Activated CD8-positive, alpha-beta memory T cell treated with anti-CD3 and anti-CD28 coated beads for 48 hours (primary cell): ENCODE data around the gene CFAP92.

ENCODE experiments used
- DNase-seq, 3 experiments: peaks; one replicate each; pipeline ENCODE4 v3.0.0-alpha.2; 2020; ENCODE audit warnings: low read depth in 2 of 3, low spot score in 2 of 3

CFAP92 gene

GRCh38 chr3:129006864-129007263 is 13.0 kb upstream of the CFAP92 start:
- no peak for DNase-seq

- DNase-seq, result no peak
These were observed 11.8 kb upstream of the CFAP92 start for GRCh38 chr3:129005526-129006303.

DNA sequence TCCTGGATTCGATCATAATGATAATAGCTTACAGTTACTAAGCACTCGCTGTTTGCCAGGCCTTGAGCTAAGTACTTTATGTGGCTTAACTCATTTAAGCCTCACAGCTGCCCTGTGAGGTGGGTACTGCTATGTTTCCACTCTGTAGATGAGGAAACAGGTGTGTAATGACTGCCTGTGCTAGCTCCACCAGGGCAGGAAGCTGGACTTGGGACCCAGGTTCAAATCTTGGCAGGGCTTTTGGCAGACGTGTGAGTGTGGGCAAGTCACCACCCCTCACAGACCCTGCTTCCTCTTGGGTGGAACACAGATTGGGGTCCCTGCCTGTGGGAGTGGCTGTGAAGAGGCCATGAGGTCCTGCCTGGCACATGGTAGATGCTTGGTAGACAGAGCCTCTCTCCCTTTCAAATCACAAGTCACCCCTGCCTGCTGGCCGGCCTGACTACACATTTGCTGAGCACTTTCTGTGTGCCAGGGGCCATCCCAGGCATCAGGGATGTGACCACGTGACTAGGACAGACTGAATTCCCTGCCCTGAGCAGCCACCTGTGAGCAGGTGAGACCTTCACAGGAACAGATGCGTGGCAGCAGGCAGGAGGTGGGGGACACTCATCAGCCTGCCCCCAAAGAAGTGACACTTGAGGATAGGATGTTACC is 10.9 kb upstream of the CFAP92 start:
- DNase-seq, result no peak

GRCh38 chr3:129003578-129004112 is 9.8 kb upstream of the CFAP92 start:
- DNase-seq, result no peak

DNA sequence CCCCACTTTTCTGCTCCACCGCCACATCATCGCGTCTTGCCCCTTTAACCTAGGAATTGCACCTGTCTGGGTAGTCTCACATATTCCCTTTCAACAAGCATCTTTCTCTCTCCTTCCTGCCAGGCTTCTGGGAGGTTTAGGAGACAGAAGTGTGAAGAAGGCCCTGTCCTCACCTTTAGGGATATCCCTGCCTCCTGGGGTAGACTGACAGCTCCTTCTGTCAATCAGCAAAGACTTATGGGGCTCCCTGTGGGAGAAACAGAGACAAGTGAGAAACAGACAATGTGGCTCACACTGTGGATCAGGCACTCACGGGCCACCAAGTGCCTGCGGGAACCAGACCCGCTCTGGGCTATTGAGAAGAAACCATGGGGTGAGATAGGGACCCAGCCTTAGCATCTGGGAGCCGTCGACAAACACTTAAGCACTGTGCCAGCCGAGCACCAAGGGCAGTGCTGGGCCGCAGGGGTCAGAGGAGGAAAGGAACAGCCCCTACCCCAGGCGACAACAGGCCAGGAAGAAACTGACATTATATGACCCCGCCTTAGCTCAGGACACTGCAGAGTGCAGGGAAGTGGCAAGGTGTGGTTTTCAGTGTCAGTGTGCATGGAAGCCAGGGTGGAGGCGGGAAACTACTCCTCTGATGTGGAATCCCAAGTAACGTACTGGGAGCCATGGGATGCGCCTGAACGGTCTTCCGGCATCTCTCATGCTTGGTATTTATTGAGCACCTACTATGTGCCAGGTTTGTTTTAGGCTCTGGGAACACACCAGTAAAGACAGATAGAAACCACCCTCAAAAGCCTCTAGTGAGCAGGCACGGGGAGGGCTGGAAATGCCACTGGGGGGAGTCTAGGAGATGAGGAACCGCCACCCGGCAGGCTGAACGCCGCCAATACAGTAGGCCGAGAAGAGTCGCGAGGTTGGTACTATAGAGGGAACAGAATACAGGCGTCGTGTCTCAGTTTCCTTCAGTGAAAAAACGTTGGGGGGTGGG is 9.0 kb upstream of the CFAP92 start:
- DNase-seq, result no peak

- DNase-seq, result no peak
These were observed 8.1 kb upstream of the CFAP92 start for GRCh38 chr3:129001806-129002572.

DNA sequence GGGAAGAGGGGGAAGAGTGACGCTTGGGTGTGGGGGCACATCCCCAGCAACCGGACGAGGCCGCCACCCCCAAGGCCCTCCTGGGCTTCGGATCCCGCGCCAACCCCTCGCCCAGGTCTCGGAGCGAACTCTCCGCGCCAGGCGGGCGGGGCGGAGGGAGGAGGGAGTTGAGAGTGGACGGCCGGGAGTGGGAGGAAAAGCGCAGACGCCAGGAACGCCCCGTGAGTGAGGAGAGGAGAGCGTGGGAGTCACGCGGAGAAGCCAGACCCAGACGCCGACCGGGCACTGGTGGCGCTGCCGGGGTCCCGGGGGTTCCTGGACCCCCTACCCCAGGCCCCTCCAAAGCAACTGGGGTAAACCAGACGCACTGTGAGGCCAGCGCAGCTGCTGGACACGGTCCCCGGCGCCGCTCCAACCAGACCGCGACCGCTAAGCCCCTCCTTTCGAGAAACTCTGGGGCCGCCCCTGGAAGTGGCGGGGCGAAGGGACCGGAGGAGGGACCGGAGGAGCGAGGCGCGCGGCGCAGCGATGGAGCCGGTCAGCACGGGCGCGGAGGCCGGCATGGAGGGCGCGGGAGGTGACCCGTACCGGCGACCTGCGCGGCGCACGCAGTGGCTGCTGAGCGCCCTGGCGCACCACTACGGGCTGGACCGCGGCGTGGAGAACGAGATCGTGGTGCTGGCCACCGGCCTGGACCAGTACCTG is 7.4 kb upstream of the CFAP92 start, which contains the start of gene EFCC1:
Gene EFCC1 (plus strand): TSS at position 204 of the 705 bp plus-strand sequence. CDS start 325 bp downstream, at position 529.
- DNase-seq, result no peak

- DNase-seq, result no peak
These were observed 6.8 kb upstream of the CFAP92 start for GRCh38 chr3:129000742-129001100.

GRCh38 chr3:128999102-128999501 is 5.2 kb upstream of the CFAP92 start:
- no peak for DNase-seq

GRCh38 chr3:128998561-128998960 is 4.7 kb upstream of the CFAP92 start:
- DNase-seq, result no peak

GRCh38 chr3:128997486-128998133 is 3.7 kb upstream of the CFAP92 start:
- DNase-seq, result no peak

GRCh38 chr3:128996726-128997125 is 2.9 kb upstream of the CFAP92 start:
- DNase-seq, result no peak

DNA sequence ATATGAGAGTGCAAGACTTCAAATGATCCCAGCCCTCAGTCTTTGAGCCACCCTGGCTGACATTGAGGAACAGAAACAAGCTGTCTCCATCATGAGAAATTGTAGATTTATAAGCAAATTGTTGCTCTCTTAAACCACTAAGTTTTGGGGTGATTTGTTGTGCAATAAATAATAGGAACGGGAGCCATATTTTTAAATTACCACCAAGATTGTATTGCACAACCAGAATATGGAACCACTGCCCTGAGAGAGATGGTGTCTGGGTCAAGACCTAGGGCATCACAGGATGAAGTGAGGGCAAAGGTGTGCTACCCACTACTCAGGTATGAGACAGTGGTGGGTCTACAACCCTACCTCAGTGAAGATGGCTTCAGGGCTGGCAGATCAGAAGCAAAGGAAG is 2.3 kb upstream of the CFAP92 start:
- DNase-seq, result no peak

- no peak for DNase-seq
These were observed 1.9 kb upstream of the CFAP92 start for GRCh38 chr3:128995737-128996136.

GRCh38 chr3:128994581-128995546 is 988 bp upstream of the CFAP92 start:
- no peak for DNase-seq

DNA sequence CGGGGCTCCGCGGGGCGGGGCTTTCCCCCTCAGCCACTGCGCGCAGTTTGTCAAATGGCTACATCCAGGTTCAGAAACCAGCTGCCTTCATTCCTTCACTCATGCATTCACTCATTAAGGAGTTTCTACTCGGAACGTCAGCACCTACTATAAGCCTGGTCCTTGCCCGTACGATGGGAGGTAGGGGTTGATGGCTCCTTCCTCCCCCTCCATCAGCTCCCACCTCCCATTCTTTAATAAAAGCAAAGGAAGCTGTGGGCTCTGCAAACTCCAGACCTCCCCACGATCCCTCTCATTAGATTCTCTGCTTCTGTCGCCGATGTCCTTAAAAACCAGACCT is 267 bp upstream of the CFAP92 start:
- DNase-seq, result no peak

DNA sequence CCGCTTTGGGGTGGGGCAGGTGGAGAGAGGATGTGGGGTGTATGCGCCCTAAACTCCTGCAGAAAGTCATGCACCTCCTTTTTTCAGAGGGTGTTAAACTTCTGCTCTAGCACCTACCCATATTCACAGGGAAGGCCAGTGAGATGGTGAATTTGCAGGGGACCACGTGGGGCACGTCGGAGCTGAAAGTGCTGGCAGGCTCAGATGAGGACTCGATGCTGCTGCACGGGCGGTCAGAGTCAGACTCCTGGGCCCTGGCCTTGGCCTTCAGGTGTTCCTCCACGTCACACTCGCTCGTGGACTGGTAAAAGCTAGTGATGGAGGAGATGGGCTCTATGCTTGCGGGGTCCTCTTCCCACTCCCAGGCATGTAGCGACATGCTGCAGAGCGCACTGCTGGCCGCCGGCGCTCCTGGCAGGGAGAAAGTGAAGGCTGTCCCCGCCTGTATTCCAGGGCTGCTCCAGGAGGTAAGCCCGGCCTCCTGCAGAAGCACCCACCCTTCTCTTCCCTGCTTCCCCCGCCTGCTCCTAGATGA is 883 bp downstream of the CFAP92 start:
- DNase-seq, result no peak

DNA sequence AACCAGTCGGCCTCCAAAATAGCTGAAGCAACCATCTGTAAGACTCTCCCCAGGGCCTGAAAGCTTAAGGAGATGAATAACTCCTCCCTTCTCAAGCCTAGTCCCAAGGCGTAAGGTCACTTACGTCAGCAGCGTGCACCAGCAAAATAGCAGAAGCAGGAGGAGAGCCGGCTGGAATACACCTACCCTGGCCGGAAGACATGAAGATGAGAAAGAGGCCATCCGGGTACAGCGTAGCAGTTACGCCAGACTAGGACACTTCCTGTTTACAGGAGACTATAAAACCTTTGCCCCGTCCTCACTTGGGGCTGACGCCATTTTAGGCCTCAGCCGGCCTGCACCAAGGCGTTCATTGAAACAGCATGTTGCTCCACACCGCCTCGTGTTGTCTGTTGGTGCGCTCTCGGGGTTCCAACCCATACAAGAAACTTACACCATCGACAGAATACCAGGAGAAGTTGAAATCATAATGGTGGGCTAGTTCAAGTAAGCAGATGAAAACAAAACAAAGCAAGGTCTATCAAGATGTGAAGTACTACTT is 2.5 kb downstream of the CFAP92 start:
- no peak for DNase-seq
